ENCODE data around the gene GPATCH3. TPM values are rescaled to one million over a fixed set of nuclear protein-coding genes. Genes with fewer than 3 reads are reported as not detected.
"Not testable (repeated sequence)": the region's sequence is repeated elsewhere in the genome, so short reads cannot be mapped to it uniquely, and the experiment has no call there.

The GPATCH3 gene, protein sequence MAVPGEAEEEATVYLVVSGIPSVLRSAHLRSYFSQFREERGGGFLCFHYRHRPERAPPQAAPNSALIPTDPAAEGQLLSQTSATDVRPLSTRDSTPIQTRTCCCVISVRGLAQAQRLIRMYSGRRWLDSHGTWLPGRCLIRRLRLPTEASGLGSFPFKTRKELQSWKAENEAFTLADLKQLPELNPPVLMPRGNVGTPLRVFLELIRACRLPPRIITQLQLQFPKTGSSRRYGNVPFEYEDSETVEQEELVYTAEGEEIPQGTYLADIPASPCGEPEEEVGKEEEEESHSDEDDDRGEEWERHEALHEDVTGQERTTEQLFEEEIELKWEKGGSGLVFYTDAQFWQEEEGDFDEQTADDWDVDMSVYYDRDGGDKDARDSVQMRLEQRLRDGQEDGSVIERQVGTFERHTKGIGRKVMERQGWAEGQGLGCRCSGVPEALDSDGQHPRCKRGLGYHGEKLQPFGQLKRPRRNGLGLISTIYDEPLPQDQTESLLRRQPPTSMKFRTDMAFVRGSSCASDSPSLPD
- total RNA-seq: 10 to 100 TPM; 20.1 to 21.8 (median 20.2) TPM

DNA sequence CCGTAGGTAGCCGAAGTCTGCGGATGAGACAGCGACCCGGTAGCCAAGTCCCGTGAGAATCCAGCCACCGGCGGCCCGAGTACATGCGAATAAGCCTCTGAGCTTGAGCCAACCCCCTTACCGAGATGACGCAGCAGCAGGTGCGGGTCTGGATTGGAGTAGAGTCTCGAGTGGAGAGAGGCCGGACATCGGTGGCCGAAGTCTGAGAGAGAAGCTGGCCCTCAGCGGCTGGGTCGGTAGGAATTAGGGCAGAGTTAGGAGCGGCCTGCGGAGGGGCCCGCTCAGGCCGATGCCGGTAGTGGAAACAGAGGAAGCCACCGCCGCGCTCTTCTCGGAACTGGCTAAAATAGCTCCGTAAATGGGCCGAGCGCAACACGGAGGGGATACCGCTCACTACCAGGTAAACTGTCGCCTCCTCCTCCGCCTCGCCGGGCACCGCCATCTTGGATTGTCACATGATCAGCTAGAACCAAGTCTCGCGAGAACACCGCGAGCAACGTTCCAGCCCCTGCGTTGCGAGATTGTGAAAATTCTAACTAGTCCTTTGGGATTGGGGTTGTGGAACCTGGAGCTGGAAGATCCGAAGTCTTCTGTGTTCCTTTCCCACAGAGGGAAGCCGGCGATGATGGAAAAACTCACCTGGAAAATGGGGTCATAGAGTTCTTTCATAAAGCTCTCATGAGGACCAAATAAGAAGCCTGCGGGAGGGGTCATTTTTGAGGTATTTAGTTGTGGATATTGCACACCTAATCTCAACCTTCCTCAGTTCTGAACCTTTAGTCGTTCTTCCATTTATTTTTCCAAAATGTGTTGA lies at the start of gene GPATCH3:
Gene GPATCH3 (minus strand): TSS at position 467 of the 814 bp plus-strand sequence. CDS start 25 bp downstream, at position 442.
- peaks cover 21% of the 10 kb centered on the region for H3K4me1 Mint-ChIP-seq (ENCODE audit: low read depth)
- no peaks in the 10 kb centered on the region for H3K9me3 Mint-ChIP-seq
- H3K27me3 Mint-ChIP-seq (ENCODE audit: low read depth): no peaks in the 10 kb centered on the region
- peak; percentile 87 for DNase-seq
- ATAC-seq: peak; percentile 95
- H3K4me3 Mint-ChIP-seq: peak within 1 kb of the TSS; percentile 89
- peaks cover 7% of the 10 kb centered on the region for H3K36me3 Mint-ChIP-seq (ENCODE audit: insufficient read depth)

DNA sequence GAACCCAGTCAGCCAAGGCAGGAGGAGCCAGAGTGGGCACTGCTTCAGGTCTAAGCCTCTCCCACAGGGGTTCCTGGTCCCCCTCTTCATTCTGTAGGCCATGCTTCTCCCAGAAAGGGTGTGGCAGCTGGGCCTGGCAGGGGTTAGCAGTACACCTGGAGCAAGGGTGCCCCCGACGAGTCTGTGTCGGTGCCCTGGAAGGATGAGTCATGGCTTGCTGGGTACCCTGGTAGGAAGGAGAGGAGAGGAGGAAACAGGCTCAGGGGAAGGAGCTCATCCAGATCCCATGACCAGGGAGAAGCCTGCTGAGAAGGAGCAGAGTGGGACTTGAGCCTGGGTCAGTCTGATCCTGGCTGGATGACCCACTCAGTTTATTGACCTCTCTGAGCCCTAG lies 49.7 kb upstream of the GPATCH3 start:
- Mint-ChIP-seq H3K27me3 (ENCODE audit: low read depth) (peaks cover 2% of the 10 kb centered on the region), H3K9me3 (no peaks in the 10 kb centered on the region), H3K36me3 (ENCODE audit: insufficient read depth) (peaks cover 24% of the 10 kb centered on the region), H3K4me1 (ENCODE audit: low read depth) (no peaks in the 10 kb centered on the region), H3K4me3 (no peak overlapping the region)
- DNase-seq (no peak), ATAC-seq (no peak)

DNA sequence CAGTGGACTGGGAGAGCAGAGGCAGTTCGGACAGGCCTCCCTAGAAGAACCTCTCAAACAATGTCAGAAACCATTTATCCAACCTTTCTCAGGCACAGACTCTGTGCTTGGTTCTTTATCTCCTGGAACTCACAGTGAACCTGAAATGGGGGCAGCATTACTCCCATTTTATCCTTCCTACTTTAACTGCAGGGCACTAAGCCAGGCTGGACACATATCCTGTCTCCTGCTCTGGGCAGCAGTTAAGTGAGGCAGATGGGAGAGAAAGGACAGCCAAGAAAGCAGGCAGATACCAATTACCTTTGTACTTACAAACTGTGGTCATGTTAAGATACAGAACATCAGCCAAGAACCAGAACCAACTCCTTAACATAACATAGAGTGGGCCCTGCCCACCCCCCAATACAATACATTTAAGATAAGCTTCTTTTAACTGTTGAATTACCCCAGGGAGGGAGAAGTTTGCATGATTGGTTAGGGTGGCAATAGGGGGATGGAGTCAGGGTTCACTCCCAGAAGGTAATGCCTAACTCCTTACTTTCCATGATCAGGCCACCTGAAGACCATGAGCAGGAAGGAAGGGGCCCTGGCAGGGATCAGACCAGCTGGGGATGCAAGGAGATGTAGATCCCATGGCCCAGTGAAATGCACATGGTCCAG lies 49.1 kb upstream of the GPATCH3 start:
- H3K36me3 Mint-ChIP-seq (ENCODE audit: insufficient read depth): peaks cover 24% of the 10 kb centered on the region
- no peak overlapping the region for H3K4me3 Mint-ChIP-seq
- H3K9me3 Mint-ChIP-seq: no peaks in the 10 kb centered on the region
- peak in 1 of 2 donors; percentile 7 for ATAC-seq
- H3K4me1 Mint-ChIP-seq (ENCODE audit: low read depth): no peaks in the 10 kb centered on the region
- H3K27me3 Mint-ChIP-seq (ENCODE audit: low read depth): peaks cover 2% of the 10 kb centered on the region
- no peak for DNase-seq

DNA sequence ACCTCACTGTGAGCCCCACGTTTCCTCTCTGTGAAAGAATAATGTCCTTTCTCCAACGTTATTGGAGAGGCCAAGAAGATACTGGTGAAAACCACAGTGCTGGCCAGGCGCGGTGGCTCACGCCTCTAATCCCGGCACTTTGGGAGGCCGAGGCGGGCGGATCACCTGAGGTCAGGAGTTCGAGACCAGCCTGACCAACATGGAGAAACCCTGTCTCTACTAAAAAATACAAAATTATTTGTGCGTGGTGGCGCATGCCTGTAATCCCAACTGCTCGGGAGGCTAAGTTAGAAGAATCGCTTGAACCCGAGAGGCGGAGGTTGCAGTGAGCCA lies 48.4 kb upstream of the GPATCH3 start:
- not testable (repeated sequence) for H3K4me1 Mint-ChIP-seq (ENCODE audit: low read depth); ATAC-seq; H3K4me3 Mint-ChIP-seq; DNase-seq; H3K27me3 Mint-ChIP-seq (ENCODE audit: low read depth); H3K9me3 Mint-ChIP-seq
- peaks cover 22% of the 10 kb centered on the region for H3K36me3 Mint-ChIP-seq (ENCODE audit: insufficient read depth)

DNA sequence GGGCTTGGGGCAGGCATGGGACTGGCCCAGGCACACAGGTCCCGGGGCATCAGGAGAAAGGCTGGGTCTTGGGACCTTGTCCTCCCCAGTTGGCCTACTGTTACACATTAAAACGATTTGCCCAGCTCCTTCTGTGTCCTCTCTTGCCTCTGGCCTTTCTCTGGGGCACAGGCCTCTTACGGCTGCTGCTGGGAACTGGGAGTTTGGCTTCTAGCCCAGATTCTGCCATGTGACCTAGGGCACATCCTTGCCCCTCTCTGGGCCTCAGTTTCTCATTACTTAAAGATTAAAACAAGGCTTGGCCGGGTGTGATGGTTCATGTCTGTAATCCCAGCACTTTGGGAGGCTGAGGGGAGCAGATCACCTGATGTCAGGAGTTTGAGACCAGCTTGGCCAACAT lies 46.0 kb upstream of the GPATCH3 start:
- DNase-seq (no peak), ATAC-seq (no peak)
- Mint-ChIP-seq H3K9me3 (no peaks in the 10 kb centered on the region), H3K36me3 (ENCODE audit: insufficient read depth) (peaks cover 26% of the 10 kb centered on the region), H3K4me3 (no peak overlapping the region), H3K27me3 (ENCODE audit: low read depth) (no peaks in the 10 kb centered on the region), H3K4me1 (ENCODE audit: low read depth) (no peaks in the 10 kb centered on the region)

DNA sequence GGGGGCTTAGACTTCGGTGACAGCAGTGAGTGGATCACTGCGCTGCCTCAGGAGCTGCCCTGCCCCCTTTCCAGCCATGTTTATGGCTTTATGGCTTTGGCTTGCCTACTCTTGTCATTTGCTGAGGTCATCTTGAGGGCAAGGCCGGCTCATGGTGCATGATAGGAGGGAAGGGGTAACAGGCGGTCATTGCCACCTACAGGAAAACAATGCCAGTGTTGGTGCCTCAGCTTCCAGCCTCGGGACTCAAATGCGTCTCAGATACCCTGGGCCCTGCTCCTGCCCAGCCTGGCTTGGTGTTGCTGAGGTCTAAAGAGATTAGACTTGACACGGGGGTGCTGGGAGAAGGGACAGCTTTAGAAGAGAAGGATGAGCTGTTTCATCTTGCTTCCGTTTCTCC lies 45.5 kb upstream of the GPATCH3 start:
- peaks cover 25% of the 10 kb centered on the region for H3K36me3 Mint-ChIP-seq (ENCODE audit: insufficient read depth)
- no peaks in the 10 kb centered on the region for H3K27me3 Mint-ChIP-seq (ENCODE audit: low read depth)
- DNase-seq: no peak
- H3K9me3 Mint-ChIP-seq: no peaks in the 10 kb centered on the region
- ATAC-seq: no peak
- H3K4me3 Mint-ChIP-seq: no peak overlapping the region
- no peaks in the 10 kb centered on the region for H3K4me1 Mint-ChIP-seq (ENCODE audit: low read depth)

DNA sequence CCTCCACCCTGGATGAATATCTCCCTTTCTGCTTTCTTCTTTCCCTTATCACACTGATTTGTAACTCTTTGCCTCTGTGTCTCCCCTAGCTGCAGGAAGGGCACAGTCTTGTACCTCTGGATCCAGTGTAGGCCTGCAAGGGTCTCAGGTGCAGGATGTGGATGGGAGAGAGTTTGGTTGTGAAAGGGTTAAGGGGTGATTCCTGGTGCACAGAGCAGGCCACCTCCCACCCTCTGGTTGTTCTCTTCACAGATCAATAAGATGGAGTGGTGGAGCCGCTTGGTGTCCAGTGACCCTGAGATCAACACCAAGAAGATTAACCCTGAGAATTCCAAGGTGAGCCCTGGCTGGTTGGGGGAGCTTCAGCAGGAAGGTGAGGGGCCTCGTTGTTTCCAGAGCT lies 44.9 kb upstream of the GPATCH3 start:
- no peaks in the 10 kb centered on the region for H3K4me1 Mint-ChIP-seq (ENCODE audit: low read depth)
- no peak for ATAC-seq
- no peak for DNase-seq

DNA sequence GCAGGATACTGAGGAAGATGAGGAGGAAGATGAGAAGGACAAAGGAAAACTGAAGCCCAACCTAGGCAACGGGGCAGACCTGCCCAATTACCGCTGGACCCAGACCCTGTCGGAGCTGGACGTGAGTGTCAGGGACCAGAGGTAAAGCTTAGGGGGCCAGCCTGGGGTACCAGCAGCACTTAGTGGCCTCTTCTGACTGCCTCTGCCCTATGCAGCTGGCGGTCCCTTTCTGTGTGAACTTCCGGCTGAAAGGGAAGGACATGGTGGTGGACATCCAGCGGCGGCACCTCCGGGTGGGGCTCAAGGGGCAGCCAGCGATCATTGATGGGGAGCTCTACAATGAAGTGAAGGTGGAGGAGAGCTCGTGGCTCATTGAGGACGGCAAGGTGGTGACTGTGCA lies 42.4 kb upstream of the GPATCH3 start:
- no peak for DNase-seq
- Mint-ChIP-seq H3K9me3 (no peaks in the 10 kb centered on the region), H3K27me3 (ENCODE audit: low read depth) (no peaks in the 10 kb centered on the region), H3K4me1 (ENCODE audit: low read depth) (no peaks in the 10 kb centered on the region), H3K36me3 (ENCODE audit: insufficient read depth) (peaks cover 28% of the 10 kb centered on the region), H3K4me3 (no peak overlapping the region)
- ATAC-seq: no peak

More for the DNA sequence above, 44.9 kb upstream of the GPATCH3 start:
- Mint-ChIP-seq H3K9me3 (no peaks in the 10 kb centered on the region), H3K4me3 (no peak overlapping the region), H3K27me3 (ENCODE audit: low read depth) (no peaks in the 10 kb centered on the region), H3K36me3 (ENCODE audit: insufficient read depth) (peaks cover 23% of the 10 kb centered on the region)

DNA sequence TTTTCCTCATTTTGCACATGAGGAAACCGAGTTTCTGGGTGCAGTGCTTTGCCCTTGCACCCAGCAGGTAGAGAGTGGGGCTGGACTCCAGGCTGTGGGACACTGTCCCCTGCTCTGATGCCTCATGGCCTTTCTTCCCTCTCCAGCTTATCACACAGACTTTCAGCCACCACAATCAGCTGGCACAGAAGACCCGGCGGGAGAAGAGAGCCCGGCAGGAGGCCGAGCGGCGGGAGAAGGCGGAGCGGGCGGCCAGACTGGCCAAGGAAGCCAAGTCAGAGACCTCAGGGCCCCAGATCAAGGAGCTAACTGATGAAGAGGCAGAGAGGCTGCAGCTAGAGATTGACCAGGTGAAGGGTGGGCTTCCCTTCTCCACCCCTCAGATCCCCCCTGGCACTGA lies 41.0 kb upstream of the GPATCH3 start:
- Mint-ChIP-seq H3K4me3 (no peak overlapping the region), H3K4me1 (ENCODE audit: low read depth) (no peaks in the 10 kb centered on the region), H3K9me3 (no peaks in the 10 kb centered on the region), H3K27me3 (ENCODE audit: low read depth) (no peaks in the 10 kb centered on the region), H3K36me3 (ENCODE audit: insufficient read depth) (peaks cover 28% of the 10 kb centered on the region)
- no peak for DNase-seq
- no peak for ATAC-seq

DNA sequence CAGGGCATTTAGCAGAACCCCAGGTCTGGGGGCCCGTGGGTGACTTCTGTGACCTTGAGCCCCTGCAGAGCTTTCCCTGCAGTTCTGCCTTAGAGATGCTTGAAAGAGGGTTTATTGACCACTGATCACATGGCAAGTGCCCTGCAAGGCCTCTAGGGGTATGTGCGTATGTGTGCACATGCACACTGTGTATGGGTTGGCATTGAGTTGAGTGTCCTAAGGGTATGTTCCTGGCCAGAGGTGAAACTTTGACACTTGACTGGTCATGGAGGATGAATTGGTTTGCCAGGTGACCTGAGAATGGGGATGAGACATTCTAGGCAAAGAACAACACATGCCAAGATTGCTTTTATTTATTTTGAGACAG lies 38.4 kb upstream of the GPATCH3 start:
- ATAC-seq: no peak
- Mint-ChIP-seq H3K4me1 (ENCODE audit: low read depth) (no peaks in the 10 kb centered on the region), H3K27me3 (ENCODE audit: low read depth) (no peaks in the 10 kb centered on the region), H3K36me3 (ENCODE audit: insufficient read depth) (peaks cover 21% of the 10 kb centered on the region), H3K9me3 (no peaks in the 10 kb centered on the region), H3K4me3 (no peak overlapping the region)
- no peak for DNase-seq

DNA sequence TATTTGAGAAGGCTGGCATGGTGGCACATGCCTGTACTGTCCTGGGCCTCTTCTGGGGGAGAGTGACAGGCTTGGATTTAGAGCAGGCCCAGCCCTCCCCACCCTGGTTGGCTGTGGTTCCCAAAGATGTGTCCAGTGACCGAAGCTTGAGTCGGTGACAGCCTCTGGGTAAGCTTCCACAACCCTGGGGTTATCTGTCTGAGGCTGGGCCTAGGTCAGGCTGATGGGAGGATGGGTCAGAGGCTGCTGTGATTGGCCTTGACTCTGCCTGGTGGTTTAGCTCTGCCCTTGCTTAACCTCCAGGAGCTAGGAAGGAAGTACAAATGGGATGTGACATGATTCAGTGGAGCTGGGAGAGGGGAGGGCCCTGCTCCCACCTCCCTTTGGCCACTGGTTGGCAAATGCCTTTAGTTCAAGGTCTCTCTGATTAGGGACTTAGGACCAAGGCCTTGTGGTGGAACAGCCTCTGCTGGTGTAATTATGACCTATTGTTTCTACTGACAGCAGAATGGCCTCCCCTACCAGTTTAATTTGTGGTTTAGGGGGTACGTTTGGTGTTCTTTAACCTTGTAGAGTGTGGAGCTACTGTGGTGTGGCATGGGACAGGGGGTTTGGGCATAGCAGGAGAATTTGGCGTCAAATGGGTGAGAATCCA lies 37.9 kb upstream of the GPATCH3 start:
- peaks cover 18% of the 10 kb centered on the region for H3K36me3 Mint-ChIP-seq (ENCODE audit: insufficient read depth)
- no peaks in the 10 kb centered on the region for H3K4me1 Mint-ChIP-seq (ENCODE audit: low read depth)
- H3K9me3 Mint-ChIP-seq: no peaks in the 10 kb centered on the region
- DNase-seq: no peak
- no peak for ATAC-seq
- H3K27me3 Mint-ChIP-seq (ENCODE audit: low read depth): no peaks in the 10 kb centered on the region
- H3K4me3 Mint-ChIP-seq: no peak overlapping the region

DNA sequence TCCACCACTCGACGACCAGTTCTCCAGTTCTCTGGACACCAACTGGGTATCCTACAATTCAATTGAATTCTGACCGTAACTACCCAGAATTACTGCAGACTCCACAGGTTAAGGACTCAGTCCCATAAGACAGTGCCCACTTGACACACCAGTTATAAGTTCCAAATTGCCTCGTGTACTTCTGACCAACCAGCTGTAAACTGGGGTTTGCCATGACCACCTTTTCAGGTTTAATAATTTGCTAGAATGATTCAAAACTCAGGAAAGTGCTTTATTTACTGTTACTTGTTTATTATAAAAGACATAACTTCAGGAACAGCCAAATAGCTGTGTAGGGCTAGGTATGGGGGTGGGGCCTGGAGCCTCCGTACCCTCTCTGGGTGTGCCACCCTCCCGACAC lies 36.6 kb upstream of the GPATCH3 start:
- no peaks in the 10 kb centered on the region for H3K4me1 Mint-ChIP-seq (ENCODE audit: low read depth)

DNA sequence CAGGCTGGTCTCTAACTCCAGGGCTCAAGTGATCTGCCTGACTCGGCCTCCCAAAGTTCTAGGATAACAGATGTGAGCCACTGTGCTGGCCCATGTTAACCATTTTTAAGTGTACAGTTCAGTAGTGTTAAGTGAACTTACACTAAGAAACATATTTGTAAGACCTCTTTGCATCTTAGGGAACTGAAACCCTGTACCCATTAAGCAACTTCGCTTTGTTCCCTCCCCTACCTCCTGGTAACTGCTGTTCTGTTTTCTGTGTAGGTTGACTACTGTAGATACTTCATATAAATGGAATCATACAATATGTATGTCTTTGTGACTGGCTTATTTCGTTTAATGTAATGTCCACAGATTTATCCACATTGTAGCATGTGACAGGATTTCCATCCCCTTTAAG lies 32.3 kb upstream of the GPATCH3 start:
- ATAC-seq: no peak
- Mint-ChIP-seq H3K9me3 (no peaks in the 10 kb centered on the region), H3K36me3 (ENCODE audit: insufficient read depth) (peaks cover 26% of the 10 kb centered on the region)

More for the DNA sequence above, 36.6 kb upstream of the GPATCH3 start:
- Mint-ChIP-seq H3K4me3 (no peak overlapping the region), H3K9me3 (no peaks in the 10 kb centered on the region), H3K36me3 (ENCODE audit: insufficient read depth) (peaks cover 19% of the 10 kb centered on the region), H3K27me3 (ENCODE audit: low read depth) (no peaks in the 10 kb centered on the region)
- DNase-seq (no peak), ATAC-seq (no peak)

DNA sequence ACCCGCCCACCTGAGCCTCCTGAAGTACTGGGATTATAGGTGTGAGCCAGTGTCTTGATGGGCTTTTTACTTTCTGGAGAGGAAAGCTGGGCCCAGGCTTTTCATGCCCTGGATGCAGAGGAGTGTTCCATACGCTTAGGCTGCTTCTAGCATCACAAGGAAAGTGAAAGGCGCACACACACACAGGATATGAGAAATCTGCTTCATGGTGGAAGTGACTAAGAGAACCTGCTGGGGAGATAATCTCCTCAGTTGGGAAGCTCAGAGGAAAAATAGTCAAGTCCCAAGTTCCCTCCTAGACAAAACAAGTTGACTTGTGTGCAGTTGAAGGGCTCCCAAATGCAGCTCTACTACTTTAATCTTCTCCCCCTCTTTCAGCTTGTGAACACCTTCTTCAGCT lies 23.4 kb upstream of the GPATCH3 start:
- Mint-ChIP-seq H3K4me3 (peak overlapping the region; percentile 94), H3K36me3 (ENCODE audit: insufficient read depth) (peaks cover 35% of the 10 kb centered on the region), H3K9me3 (no peaks in the 10 kb centered on the region), H3K4me1 (ENCODE audit: low read depth) (peaks cover 45% of the 10 kb centered on the region), H3K27me3 (ENCODE audit: low read depth) (no peaks in the 10 kb centered on the region)
- DNase-seq (no peak), ATAC-seq (no peak)

More for the DNA sequence above, 32.3 kb upstream of the GPATCH3 start:
- Mint-ChIP-seq H3K4me1 (ENCODE audit: low read depth) (peaks cover 2% of the 10 kb centered on the region), H3K27me3 (ENCODE audit: low read depth) (no peaks in the 10 kb centered on the region), H3K4me3 (no peak overlapping the region)
- no peak for DNase-seq
